ENCODE data around the gene PTPN1.

GRCh38 chr20:50559149-50559548 is 49.0 kb downstream of the PTPN1 start:
- no peak for TF ChIP-seq POLR2AphosphoS5 (IDR thresholded peaks at IDR 0.05; ENCODE audit: low read depth, low read length)
- TF ChIP-seq SIN3A (IDR thresholded peaks at IDR 0.05; ENCODE audit: borderline replicate concordance, insufficient read depth, low read length): no peak
- TF ChIP-seq TAF1 (IDR thresholded peaks at IDR 0.05; ENCODE audit: borderline replicate concordance, insufficient read depth, low read length): no peak
